Left ventricle myocardium superior (tissue), 1 donor: ENCODE results near the gene OSBPL1A. TPM values are rescaled to one million over a fixed set of nuclear protein-coding genes. Genes with fewer than 3 reads are reported as not detected.

ENCODE experiments used
- ATAC-seq: fragments of 200-7000 bp; cut with Tn5 transposase; one replicate; pipeline ENCODE4 v1.9.1; 2020; ENCODE audit warnings: mild to moderate bottlenecking, moderate library complexity
- DNase-seq: peaks from one replicate; pipeline ENCODE4 v3.0.0-alpha.2; 2020
- intact Hi-C: fragments of 100-400 bp; cut with micrococcal nuclease; formaldehyde crosslinking; loops from one replicate; pipeline ENCODE4 v1.11.0; 2022
- total RNA-seq: library from RNA; stranded (reverse); fragmentation: NEBNext Ultra II Directional; extraction: Animal tissue kit (Norgen Biotek cat#: 25700); gene quantifications from one replicate; pipeline ENCODE4 v1.2.1, GENCODE V29; 2021
- donor health status: DM: no; HTN: yes; CAD: no; lungs with severe emphysema.

OSBPL1A gene
- total RNA-seq, 1 donor from 2014 or later = 95.2 TPM

DNA sequence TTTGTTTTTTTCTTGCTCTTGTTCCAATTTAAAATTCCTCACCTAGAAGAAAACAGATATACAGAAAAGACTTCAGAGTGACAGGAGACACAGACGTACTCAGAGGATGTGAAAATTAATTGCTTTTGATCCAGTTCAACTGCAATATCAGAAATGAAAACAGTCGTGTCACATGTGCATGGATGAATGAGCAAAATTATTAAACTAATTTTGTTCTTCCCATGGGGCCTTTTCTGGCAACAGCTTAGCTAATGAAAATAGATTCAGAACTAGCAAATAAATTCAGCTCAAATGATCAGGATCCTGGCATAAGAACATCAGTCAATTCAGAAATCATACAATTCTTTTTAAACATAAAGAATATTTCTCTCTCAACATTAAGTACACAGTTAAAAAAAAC is 158.3 kb downstream of the OSBPL1A start:
- intact Hi-C loops = no loop called here
- ATAC-seq = no peak
- DNase-seq = no peak

DNA sequence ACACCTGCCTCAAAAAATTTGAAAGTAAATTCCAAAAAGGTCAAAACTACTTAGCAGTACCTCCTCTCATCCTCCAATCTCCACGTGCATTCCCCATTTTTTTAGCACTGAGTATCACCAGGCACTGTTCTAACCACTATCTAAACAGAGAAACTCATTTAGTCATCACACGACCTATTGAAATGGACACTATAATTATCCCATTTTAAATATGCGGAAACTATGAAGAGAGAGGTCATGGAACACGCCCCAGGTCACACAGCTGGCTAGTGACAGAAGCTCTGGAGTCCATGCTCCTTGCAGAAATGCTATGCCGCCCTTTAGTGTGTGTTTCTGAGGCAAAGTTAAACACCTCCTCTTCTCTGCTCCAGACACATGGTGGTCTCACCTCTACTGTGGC is 159.2 kb downstream of the OSBPL1A start:
- peak; percentile 31 for ATAC-seq
- DNase-seq = no peak
- intact Hi-C loops = no loop called here

DNA sequence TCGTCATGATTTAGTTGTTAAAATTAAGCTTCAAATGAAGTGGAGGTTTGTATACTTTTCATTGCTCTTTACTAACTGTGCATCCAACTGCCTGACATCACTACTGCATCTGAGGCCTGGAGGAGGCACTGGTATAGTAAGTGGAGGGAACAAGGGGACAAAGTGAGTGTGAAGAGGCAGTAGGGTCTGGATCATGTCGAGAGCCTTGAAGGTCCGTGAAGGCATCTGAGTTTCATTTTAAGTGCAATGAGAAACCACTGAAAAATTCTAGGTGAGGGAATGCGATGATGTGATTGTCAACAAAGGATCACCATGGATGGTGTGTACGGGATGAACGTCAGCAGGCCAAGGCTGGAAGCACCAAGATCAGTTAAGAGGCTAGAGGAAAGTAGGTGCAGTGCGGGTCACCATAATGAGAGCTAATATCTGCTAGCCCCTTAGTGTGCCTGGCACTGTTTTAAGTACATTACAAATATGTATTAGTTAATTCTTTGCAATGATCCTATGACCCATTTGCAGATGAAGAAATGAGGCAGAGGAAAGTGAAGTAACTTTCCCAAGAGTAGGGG is 162.7 kb downstream of the OSBPL1A start:
- no peak for DNase-seq
- intact Hi-C loops = no loop called here
- peak; percentile 28 for ATAC-seq

DNA sequence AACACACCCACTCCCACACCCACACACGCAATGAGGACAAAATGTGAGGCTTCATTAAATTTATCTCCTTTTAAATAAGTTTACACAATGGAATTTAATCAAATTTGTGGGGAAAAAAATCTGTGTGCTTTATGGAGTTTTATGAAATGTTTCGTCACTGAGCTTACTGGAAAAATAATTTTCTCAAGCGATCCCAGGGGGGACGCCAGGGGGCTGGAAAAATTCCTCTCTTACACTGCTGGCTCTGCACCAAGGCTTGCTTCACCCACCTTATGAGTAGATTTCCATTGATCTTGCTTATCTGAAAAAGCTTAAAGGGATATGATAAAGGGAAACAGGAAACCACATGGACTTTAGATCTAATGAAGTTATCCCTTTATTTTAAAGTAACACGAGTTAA is 163.3 kb downstream of the OSBPL1A start:
- ATAC-seq (no peak), DNase-seq (peak; percentile 47)
- intact Hi-C loops = no loop called here

DNA sequence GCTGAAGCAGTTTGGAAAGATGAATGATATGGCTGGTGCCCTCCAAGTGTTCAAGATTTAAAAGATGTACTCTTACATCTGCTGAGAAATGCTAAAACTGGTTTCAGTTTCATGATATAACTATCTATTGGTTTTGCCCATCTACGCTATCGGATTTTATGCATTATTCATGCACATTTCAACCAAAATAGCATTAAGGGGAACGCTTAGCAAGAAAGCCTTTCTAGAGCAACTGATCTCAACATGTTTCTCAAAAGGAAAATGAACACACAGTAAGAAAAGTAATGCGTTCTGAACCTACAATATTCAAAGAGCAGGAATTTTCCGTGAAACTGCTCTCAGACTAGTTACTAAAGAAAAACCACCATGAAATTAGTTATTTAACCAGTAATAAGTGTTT is 164.8 kb downstream of the OSBPL1A start:
- ATAC-seq = no peak
- intact Hi-C loops = no loop called here
- DNase-seq = no peak

DNA sequence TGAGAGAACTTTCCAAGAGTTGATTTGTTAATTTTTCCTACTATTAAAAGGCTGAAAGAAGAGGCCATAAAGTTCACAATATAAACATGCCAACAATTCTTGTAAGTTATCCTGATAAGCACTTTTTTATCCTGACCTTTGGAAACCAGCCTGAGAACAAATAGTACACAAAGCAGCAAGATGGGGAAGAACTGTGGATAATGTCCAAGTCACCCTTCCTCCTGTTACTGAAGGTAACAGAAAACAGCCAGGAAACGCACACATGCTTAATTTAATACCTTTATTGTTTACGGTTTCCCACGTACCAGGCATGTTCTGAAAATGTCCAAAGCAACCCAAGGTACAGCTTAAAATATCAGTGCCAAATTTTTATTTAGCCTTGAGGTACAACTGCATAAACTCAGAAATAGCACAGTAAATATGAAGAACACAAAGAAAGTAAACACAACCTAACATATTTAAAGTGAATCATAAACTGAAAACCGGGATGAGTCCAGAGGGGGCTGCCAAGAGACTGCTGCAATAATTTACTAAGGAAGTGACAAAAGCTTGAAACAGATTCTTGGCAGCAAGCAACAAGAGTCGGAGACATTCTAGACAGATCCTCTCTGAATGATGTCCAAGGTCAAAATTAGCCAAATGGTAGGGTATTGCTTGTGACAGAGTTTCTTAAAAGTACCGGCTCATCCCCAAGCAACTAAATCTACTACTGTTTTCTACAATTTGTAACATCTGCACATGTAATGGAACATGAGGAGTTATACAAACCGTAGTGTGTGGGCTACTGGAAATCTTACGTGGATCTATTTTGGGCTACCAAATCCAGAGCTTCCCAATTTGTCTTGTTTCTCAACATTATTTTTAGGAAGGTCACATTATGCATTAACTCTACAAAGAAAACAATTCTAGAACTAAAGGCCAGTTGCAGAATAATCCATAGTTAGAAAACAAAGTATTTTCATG is 165.6 kb downstream of the OSBPL1A start:
- ATAC-seq (peak; percentile 78), DNase-seq (no peak)
- intact Hi-C loops = no loop called here

DNA sequence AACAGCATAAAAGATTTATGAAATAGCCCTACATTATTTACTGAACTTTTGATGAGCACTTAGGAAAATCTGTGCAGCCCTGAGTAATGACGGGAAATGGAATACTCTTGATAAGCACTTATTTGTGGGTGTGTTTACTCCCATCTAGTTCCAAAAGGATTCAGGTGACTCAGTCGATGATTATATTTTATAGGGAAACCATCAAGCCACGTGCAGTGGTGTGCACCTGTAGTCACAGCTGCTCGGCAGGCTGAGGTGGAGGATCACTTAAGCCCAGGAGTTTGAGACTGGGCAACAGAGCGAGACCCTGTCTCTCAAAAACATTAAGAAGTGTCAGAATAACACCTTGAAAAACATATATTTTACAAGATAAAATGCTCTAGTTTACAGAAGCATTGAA is 166.9 kb downstream of the OSBPL1A start:
- DNase-seq (no peak), ATAC-seq (no peak)
- intact Hi-C loops = no loop called here

DNA sequence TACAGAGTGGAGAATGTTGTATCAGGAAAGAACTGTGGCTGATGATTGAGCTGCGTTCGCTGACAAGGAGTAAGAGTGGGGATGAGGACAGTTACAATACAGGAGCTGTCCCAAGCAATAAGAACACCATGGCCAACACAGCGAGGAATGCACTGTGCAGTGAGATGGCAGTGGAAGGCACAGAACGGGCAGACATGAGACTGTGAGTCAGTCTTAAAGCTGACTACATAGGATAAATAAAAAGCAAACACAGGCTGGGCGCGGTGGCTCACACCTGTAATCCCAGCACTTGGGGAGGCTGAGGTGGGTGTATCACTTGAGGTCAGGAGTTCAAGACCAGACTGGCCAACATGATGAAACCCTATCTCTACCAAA is 169.0 kb downstream of the OSBPL1A start:
- no peak for DNase-seq
- ATAC-seq = no peak
- intact Hi-C loops = no loop called here

DNA sequence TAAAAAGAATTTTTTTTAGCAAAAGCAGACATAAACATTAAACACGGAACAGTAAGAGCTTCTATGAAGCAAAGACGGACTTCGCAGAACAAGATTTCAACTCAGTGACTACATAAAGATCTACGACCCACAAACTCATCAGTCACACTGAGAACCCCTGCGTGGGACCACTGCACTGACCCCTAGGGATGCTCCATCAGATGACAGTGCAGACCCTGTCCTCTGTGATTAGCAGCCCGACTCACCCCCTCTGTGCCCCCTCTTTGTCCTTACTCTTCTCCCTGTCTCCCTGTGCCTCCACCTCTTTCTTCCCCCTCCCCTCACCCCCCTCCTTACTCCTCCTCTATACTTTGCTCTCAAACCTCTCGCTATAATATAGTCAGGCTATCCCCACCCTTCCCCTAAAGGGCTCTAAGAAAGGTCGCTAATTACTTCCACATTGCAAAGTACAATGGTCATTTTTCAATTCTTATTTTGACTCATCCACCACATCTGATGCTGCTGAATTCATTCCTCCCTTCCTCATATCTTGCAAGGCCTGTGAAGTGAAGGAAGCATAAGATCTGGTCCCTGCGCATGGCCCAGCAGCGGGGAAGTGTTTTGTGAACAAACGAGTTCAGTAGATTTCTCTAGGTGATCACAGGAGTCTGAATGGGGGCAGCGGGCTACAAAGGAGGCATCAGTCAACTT is 169.5 kb downstream of the OSBPL1A start:
- DNase-seq (no peak), ATAC-seq (no peak)
- intact Hi-C loops = no loop called here

DNA sequence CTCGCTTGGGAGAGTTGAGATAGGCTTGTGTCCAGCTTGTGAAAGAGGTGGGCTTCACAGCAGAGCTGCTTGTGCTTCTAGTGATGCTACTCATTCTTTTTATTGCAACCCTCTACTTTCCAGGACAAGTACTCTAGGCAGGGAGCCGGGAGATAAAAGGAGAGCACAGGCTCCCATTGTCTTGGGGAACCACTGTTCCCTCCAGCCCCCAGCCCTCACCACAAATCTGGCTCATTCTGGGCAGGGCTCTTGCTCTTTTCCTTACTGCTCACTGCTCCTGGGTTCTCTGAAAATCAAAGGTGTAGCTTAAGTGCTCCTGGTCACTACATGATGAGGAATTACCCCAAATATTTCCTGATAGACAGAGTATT is 177.3 kb downstream of the OSBPL1A start:
- DNase-seq = no peak
- intact Hi-C loops = no loop called here
- peak; percentile 29 for ATAC-seq

DNA sequence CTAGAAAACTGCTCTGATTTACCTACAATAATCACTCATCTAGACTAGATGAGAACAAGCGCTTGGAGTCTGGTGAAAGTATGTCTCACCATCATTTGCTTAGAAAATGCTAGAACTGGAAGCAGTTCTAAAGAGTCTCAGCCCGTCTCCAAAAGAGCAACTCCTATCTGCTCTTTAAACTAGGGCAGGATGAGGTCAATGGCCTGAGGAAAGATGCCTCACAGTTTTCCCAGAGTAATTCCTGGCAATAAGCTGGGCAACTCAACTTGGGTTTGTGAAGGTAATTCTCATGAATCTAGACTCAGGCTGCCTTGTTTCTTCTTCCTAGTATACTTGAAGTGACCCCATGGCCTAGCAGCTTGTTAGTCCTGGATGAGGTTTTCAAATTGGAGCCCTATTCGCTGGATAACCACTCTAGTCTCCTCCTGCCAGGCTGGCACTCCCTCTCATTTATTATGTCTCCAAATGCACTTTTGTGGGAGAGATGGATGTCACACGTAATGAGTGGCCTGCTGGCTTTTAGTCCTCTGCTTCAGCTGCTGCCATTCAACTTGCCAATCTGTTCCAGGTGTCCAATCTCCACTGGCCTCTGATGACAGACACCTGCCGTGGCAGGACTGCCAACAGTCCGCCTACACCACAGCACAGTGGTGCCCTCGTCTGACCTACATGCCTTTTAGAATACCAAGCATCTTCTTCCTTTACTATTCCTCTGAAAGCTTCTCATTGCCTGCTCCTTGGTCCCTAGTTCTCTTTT is 177.9 kb downstream of the OSBPL1A start:
- peak; percentile 89 for ATAC-seq
- intact Hi-C loops = no loop called here
- peak; percentile 54 for DNase-seq

DNA sequence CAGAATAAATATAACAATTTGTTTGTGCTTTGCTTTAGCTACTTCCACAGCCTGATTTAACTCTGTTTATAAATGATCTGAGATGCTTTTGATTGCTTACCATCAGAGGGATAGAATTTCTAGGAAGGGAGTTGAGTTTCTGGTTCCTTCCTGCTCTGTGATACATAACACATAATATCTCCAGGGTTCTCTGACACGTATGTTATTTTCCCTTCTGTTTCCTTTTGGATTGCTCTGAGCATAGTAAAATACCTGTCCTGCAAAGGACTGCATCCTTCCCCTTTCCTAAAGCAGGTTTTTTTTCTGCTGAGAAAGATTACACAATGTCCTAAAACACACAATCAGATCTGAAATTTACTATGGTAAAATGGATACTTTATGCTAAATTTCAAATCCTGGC is 182.7 kb downstream of the OSBPL1A start:
- intact Hi-C loops = no loop called here
- no peak for DNase-seq
- peak; percentile 9 for ATAC-seq

DNA sequence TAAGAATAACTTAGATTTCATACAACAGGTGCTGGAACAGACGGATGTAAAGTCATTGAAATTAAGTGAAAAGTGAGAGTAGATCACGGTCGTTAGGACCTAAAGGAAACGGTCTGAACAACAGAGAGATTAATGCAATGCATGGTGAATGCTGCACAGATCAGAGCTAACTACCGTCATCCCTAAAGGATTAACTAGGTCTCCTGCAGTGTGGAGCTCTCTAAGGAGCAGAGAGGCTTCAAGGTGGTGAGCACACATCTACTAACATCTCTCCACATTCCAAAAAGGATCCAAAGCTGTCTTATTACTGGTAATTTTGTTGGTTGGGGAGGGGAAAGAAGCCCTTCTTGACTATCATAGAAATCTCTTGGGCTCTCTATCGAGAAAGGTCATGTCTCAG is 183.5 kb downstream of the OSBPL1A start:
- DNase-seq (no peak), ATAC-seq (no peak)
- intact Hi-C loops = no loop called here

DNA sequence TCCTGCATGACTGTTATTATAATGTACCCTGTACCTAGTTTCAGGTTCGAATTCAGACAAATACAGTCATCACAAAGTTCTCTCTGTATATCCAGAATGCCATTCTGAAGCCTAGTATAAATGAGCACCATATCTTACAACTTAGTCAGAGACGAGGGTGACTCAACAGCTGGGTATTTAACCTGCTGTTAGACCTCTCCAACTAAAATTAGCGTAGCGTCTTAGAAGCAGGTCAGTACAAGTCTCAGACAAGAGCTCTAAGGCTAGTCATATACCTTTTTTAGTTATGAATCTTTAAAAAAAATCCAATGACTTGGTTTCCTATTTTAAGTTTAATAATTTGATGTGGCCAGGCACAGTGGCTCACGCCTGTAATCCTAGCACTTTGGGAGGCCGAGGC is 184.7 kb downstream of the OSBPL1A start:
- ATAC-seq (peak; percentile 84), DNase-seq (no peak)
- intact Hi-C loops = no loop called here

DNA sequence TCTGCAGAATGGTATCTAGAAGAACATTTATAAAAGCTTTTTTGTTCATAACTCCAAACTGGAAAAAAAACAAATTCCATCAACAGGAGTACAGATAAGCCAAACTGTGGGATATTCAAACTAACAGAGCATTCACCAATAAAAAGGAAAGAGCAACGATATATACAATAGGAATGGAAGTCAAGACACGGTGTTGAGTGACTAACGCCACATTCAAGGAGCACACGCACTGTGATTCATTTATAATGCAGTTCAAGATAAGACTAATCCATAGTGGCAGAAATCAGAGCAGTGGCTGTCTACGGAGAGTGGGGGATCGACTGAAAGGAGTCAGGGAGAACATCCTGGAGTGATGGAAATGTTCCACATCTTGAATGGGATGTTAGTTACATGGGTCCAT is 188.1 kb downstream of the OSBPL1A start:
- intact Hi-C loops = no loop called here
- DNase-seq (no peak), ATAC-seq (no peak)

DNA sequence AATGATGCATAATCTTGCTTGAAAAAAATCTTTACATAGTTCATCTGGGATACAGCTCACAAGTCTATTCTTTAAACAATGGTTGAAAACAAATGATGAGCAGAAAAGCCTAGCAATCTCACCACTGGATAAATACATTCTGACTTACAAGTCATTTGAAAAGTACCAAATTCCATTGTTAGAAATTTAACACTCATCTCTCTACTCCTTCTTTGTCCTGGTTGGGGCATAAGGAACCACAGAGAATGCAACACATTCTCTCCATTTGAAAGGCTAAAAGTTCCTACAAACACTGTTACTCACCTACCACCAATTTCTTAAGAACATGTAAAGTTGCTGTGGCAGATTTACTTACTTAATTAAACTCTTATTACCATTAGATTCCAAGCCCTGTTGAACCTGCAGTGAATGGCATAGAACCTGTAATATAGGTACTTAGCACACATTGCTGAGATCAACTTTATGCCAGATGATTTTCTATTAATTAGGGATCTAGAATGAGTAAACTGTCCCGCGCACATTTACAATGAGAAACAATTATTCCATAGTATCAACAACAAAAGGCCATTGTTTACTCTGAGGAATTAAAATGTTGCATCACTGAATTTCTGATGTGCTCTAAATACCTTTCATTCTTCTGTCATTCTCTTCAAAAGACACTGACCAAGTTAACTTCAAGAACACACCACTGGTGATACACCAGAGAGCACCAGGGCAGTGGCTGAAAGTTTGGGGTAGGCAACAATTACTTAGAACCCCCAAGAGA is 189.2 kb downstream of the OSBPL1A start:
- no peak for DNase-seq
- intact Hi-C loops = no loop called here
- no peak for ATAC-seq

DNA sequence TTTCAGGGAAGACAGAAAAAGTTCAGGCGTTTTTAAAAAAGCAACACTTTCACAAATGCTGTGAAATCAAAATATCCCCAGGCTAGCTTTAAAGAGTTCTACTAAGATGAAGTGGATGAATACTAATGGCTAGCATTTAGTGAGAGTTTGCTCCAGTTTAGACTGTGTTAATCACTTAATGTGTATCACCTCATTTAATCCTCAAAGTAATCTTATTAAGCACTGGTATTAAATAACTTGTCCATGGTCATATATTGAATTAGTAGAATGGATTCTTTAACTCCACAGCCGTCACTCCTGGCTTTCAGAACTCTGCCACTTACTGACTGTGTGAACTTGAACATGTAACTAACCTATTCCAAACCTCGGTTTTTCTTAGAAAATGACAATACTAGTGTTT is 192.7 kb downstream of the OSBPL1A start:
- DNase-seq (no peak), ATAC-seq (no peak)
- intact Hi-C loops = no loop called here

DNA sequence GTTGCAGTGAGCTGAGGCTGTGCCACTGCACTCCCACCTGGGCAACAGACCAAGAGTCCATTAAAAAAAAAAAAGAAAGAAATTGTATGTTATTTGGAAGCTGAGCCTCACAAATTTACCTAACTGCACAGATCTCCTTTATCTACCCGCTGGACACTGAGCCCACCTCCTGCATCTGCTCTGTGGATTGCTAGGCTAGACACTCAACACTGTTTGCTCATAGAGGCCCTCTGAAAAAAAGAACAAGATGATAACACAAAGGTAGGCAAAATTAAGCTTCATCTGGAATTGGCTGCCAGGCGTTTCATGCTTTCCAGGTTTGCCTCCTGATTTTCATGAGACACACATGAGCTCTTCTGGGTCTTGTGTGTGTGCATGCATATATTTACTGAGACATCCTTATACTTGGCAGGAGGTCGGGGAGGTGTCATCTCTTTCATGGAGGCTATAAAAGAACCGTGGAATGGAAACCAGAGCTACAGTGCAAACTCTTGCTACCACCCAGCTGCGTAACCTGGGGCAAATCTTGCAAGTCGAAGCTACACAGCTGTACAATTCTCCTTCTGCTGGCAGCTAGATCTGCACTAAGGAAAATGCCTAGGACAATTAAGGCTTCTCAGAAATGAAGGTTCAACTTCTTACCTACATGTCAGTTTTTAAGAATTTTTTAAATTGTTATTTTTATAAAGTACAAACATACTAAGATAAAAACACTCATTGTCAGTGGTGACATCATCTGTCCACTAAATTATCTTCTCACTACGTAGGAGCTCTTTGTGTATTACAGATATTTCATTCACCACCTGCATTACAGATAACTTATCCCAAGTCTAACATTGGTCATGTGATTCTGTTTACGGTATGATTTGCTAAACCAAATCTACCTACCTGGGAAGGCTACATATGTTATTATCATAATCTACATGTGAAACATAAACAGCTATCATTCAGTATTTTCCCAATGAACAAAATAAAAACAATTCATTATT is 195.6 kb downstream of the OSBPL1A start:
- no peak for ATAC-seq
- no peak for DNase-seq
- intact Hi-C loops = no loop called here
